Measurements from ENCODE around the gene SMAP2. TPM values are rescaled to one million over a fixed set of nuclear protein-coding genes. Genes with fewer than 3 reads are reported as not detected.
"Not testable (repeated sequence)": the region's sequence is repeated elsewhere in the genome, so short reads cannot be mapped to it uniquely, and the experiment has no call there.

The SMAP2 gene
- polyA plus RNA-seq (2011; rRNA removed) (7.7 and 8.3 TPM in 2 replicates), polyA plus RNA-seq (2017; fragmentation: RNase III; extraction: RNeasy Plus Mini Kit Qiagen cat#74134 plus additional on column Dnase treatment) (6.4 to 7.2 TPM (median 7.1 TPM) in 3 replicates), polyA minus RNA-seq (2011; rRNA and poly(A)+ RNA removed) (7.4 and 11.1 TPM in 2 replicates)
- 3.7 and 5.0 TPM in 2 replicates for polyA plus RNA-seq (2012; cell fraction: cytosol; rRNA removed)
- 4.8 and 7.2 TPM in 2 replicates for polyA plus RNA-seq (2012; cell fraction: nucleus; rRNA removed)

DNA sequence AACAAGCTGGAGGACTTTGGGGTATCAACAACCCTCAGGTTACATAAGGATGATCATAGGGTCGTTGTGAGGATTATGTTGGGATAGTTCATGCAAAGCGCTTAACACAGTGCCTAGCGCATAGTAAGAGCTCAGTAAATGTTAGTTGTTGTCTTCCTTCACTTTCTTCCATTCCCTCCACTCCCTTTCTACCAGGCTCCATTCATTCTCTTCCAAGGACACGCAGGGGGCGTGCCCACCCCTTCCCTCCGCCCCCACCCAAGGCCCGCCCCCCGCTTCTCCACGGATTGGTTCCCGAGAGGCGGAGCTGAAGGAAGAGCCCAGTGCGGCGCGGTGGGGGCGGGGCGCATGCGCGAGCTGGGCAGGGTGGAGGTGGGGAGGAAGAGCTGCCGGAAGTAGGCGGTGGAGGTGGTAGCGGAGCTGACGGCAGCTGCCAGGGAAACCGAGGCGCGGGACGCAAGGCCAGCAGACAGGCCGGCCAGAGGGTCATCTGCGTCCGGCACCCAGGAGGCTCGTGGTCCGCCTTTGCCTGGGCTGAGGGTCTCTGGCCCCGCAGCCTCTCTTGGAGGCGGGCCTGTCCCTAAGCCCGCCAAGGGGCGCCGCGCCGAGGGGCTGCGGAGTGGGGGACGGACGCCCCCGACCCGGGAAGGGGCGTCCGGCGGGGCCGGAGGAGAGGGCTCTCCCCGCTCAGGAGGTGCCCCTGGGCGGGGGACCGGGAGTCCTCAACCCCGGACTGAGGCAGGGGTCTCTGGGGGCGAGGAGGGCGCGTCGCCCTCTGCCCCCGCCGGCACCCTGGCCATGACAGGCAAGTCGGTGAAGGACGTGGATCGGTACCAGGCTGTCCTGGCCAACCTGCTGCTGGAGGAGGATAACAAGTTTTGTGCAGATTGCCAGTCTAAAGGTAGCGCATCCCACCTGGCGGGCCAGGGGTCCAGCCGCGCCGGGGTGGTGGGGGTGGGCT, at the start of gene SMAP2:
TSS of gene SMAP2 (plus strand) at position 405 of the 961 bp plus-strand sequence. CDS start at position 799, 394 bp downstream.
- CTCF ChIA-PET = interaction anchor here (0.6 to 2.7 kb wide), 5 partner anchors 31 to 58 kb away, joined by 3 to 7 read pairs (median 3); no protein-coding TSS in a partner anchor
- ATAC-seq = peak; percentile 97 to 99
- DNase-seq (ENCODE audit: low read depth in 1 of 2, low spot score in 1 of 2) = peak; percentile 92
- TF ChIP-seq POLR2A (IDR thresholded peaks at IDR 0.05; ENCODE audit: low read length) (peak; percentile 55), EP300 (IDR thresholded peaks at IDR 0.05) (no peak), PHF8 (IDR thresholded peaks at IDR 0.05; ENCODE audit: borderline replicate concordance, low read depth) (peak; percentile 23; the same call in 1 of the 2 replicates)
- no peak for FAIRE-seq
- peak within 1 kb of the TSS; percentile 91 for H3K4me3 ChIP-seq
- H3K9me3 ChIP-seq = no peaks in the 10 kb centered on the region
- H3K4me2 ChIP-seq = peak within 1 kb of the TSS; percentile 99
- H3K4me1 ChIP-seq = peaks cover 11% of the 10 kb centered on the region; the same call in 2 of the 3 replicates
- H3K27ac ChIP-seq = peak within 1 kb of the TSS; percentile 75 to 91
- WGBS (ENCODE audit: missing lambda C conversion rate) = 2% methylated on average over 14 of the region's 65 CpGs
- POLR2A ChIA-PET = interaction anchor here (0.7 kb wide), 1 partner anchor 493 kb away, joined by 5 read pairs; no protein-coding TSS in a partner anchor

DNA sequence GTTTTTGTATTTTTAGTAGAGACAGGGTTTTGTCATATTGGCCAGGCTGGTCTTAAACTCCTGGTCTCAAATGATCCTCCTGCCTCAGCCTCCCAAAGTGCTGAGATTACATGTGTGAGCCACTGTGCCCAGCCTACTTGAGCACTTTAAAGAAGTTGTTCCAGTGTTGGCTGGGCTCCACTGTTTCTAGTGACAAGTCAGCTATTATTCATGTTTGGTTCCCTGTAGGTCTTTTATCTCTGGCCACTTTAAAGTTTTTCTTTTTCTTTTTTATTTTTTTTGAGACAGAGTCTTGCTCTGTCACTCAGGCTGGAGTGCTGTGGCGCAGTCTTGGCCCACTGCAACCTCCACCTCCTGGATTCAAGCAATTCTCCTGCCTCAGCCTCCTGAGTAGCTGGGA, 42.1 kb upstream of the SMAP2 start:
- WGBS (ENCODE audit: missing lambda C conversion rate) = 0% methylated on average over 1 of the region's 1 CpG

DNA sequence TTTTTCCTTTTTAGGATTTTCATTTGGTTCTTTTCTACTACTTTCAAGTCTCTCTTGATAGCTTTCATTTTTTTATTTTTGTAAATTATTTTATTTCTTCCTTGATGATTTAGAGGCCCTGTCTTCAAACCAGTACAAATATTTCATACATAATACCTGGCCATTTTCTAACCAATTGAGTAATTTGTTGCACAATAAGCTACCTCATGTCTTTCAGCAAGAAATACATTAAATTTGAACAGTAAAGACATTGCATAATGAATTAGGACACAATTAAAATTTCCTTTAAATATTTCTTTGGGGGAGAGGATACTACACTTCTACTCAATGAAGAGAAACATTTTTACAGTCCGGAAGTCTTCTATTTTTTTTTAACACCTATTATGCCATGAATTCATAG, 40.8 kb upstream of the SMAP2 start:
- no peak for ATAC-seq
- TF ChIP-seq POLR2A (IDR thresholded peaks at IDR 0.05; ENCODE audit: low read length) (no peak), BHLHE40 (IDR thresholded peaks at IDR 0.05; ENCODE audit: low read depth, low read length) (no peak), NFE2L2 (conservative IDR thresholded peaks at IDR 0.05; ENCODE audit: low read length) (no peak), MYC (IDR thresholded peaks at IDR 0.05; ENCODE audit: borderline replicate concordance, low read length) (no peak), FOSL2 (IDR thresholded peaks at IDR 0.05) (no peak), FOSL2 (CRISPR knock-in tag; IDR thresholded peaks at IDR 0.05) (no peak), SMC3 (IDR thresholded peaks at IDR 0.05) (no peak), RNF2 (IDR thresholded peaks at IDR 0.05; ENCODE audit: borderline replicate concordance, low read depth) (no peak)
- CTCF ChIA-PET = interaction anchor here (2.1 kb wide), 1 partner anchor 180 kb away, joined by 4 read pairs; no protein-coding TSS in a partner anchor

More for the DNA sequence above, 42.1 kb upstream of the SMAP2 start:
- H3K4me3 ChIP-seq; POLR2A ChIA-PET; H3K4me1 ChIP-seq; H3K9me3 ChIP-seq; DNase-seq (ENCODE audit: low read depth in 1 of 2, low spot score in 1 of 2); H3K4me2 ChIP-seq; FAIRE-seq; ATAC-seq; H3K27ac ChIP-seq: not testable (repeated sequence)
- CTCF ChIA-PET = interaction anchor here (0.6 to 2.1 kb wide), 3 partner anchors 10 to 178 kb away, joined by 3 to 4 read pairs (median 3); no protein-coding TSS in a partner anchor

DNA sequence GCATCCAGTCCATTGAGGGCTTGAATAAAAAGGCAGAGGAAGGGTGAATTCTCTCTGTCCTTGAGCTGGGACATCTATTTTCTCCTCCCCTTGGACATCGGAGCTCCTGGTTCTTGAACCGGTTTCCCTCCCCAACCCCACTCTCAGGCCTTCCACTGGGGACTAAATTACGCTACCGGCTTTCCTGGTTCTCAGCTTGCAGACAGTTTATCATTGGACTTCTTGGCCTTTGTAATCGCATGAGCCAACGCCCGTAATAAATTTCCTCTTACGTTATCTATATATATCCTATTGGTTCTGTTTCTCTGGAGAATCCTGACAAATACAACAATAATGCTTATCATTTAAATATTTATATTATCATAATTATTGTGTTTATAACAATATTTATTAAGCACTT, 36.1 kb upstream of the SMAP2 start:
- no peak for FAIRE-seq
- ChIA-PET CTCF (interaction anchor here (1.1 to 6.3 kb wide), 17 partner anchors 10 to 365 kb away, joined by 3 to 58 read pairs (median 11); no protein-coding TSS in a partner anchor), POLR2A (no interaction called here)
- 87% methylated on average over 8 of the region's 8 CpGs for WGBS (ENCODE audit: missing lambda C conversion rate)
- no peaks in the 10 kb centered on the region for H3K4me1 ChIP-seq
- H3K4me2 ChIP-seq = no peak overlapping the region
- H3K9me3 ChIP-seq = no peaks in the 10 kb centered on the region
- no peak for ATAC-seq
- H3K27ac ChIP-seq = no peak overlapping the region
- no peak for DNase-seq (ENCODE audit: low read depth in 1 of 2, low spot score in 1 of 2)
- H3K4me3 ChIP-seq = no peak overlapping the region
- TF ChIP-seq CHD4 (IDR thresholded peaks at IDR 0.05; ENCODE audit: borderline replicate concordance) (no peak), EHF (CRISPR knock-in tag; IDR thresholded peaks at IDR 0.05) (no peak), HOXA7 (CRISPR knock-in tag; IDR thresholded peaks at IDR 0.05) (no peak), ZFP36 (IDR thresholded peaks at IDR 0.05; ENCODE audit: borderline replicate concordance, partially characterized antibody) (no peak), RNF2 (IDR thresholded peaks at IDR 0.05; ENCODE audit: borderline replicate concordance, low read depth) (no peak), RAD21 (conservative IDR thresholded peaks at IDR 0.05 in 1 of 2, IDR thresholded peaks at IDR 0.05 in 1 of 2) (no peak), FOSL2 (IDR thresholded peaks at IDR 0.05) (no peak), FOSL2 (CRISPR knock-in tag; IDR thresholded peaks at IDR 0.05) (no peak), FOXS1 (CRISPR knock-in tag; IDR thresholded peaks at IDR 0.05) (no peak), RFX5 (IDR thresholded peaks at IDR 0.05) (no peak), CBX2 (IDR thresholded peaks at IDR 0.05; ENCODE audit: borderline replicate concordance, low read depth) (no peak), KDM1A (IDR thresholded peaks at IDR 0.05; ENCODE audit: low read depth) (no peak), ZC3H11A (IDR thresholded peaks at IDR 0.05) (no peak), JUNB (IDR thresholded peaks at IDR 0.05) (no peak), KDM5A (IDR thresholded peaks at IDR 0.05) (no peak), CHD2 (IDR thresholded peaks at IDR 0.05; ENCODE audit: low read length, partially characterized antibody) (no peak), POLR2AphosphoS2 (conservative IDR thresholded peaks at IDR 0.05; ENCODE audit: low read length) (no peak), CEBPB (IDR thresholded peaks at IDR 0.05) (no peak)
- TF ChIP-seq, protein P1, sequence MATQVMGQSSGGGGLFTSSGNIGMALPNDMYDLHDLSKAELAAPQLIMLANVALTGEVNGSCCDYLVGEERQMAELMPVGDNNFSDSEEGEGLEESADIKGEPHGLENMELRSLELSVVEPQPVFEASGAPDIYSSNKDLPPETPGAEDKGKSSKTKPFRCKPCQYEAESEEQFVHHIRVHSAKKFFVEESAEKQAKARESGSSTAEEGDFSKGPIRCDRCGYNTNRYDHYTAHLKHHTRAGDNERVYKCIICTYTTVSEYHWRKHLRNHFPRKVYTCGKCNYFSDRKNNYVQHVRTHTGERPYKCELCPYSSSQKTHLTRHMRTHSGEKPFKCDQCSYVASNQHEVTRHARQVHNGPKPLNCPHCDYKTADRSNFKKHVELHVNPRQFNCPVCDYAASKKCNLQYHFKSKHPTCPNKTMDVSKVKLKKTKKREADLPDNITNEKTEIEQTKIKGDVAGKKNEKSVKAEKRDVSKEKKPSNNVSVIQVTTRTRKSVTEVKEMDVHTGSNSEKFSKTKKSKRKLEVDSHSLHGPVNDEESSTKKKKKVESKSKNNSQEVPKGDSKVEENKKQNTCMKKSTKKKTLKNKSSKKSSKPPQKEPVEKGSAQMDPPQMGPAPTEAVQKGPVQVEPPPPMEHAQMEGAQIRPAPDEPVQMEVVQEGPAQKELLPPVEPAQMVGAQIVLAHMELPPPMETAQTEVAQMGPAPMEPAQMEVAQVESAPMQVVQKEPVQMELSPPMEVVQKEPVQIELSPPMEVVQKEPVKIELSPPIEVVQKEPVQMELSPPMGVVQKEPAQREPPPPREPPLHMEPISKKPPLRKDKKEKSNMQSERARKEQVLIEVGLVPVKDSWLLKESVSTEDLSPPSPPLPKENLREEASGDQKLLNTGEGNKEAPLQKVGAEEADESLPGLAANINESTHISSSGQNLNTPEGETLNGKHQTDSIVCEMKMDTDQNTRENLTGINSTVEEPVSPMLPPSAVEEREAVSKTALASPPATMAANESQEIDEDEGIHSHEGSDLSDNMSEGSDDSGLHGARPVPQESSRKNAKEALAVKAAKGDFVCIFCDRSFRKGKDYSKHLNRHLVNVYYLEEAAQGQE (IDR thresholded peaks at IDR 0.05) = no peak

More for the DNA sequence above, 40.8 kb upstream of the SMAP2 start:
- FAIRE-seq (no peak), DNase-seq (ENCODE audit: low read depth in 1 of 2, low spot score in 1 of 2) (no peak)
- POLR2A ChIA-PET = no interaction called here
- Histone ChIP-seq H3K9me3 (peaks cover 2% of the 10 kb centered on the region; the same call in 1 of the 3 replicates), H3K4me3 (no peak overlapping the region), H3K4me1 (no peaks in the 10 kb centered on the region), H3K4me2 (no peak overlapping the region), H3K27ac (no peak overlapping the region)
- 36% methylated on average over 1 of the region's 1 CpG for WGBS (ENCODE audit: missing lambda C conversion rate)

All from A549 (cell line).